OCI-LY3 (cell line): ENCODE data around the gene FBRSL1.

Source experiments
- CTCF ChIP-seq: fragments of 200-600, 300-600 bp; sonication (generic); IDR thresholded peaks from 2 replicates; pipeline ENCODE4 v1.5.1; 2014; ENCODE audit warnings: antibody characterized with exemption, low read length, low read depth
- EZH2phosphoT487 ChIP-seq: fragments of 200-600 bp; shearing (Covaris generic); IDR thresholded peaks from 2 replicates; pipeline ENCODE4 v1.6.1; 2018; ENCODE audit warnings: antibody characterized with exemption, mixed run types, low read depth

DNA sequence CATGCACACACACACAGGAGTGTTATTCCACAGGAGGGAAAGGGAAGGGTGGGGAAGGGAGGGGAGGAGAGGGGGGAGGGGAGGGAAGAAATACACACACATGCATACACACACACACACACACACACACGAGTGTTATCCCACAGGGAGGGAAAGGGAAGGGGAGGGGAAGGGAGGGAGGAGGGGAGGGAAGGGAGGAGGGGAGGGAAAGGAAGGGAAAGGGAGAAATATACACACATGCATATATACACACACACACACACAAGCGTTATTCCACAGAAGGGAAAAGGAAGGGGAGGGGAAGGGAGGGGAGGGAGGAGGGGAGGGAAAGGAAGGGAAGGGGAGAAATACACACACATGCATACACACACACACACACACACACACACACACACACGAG lies 19.6 kb upstream of the FBRSL1 start:
- TF ChIP-seq CTCF (no peak), EZH2phosphoT487 (no peak)
